NCI-H187 treated with DMSO at 0.1 percent for 48 hours (cell line): ENCODE data around the gene OR51E1.

Source experiments
- DNase-seq: peaks from one replicate; lab custom pipeline; 2025; lab: John Stamatoyannopoulos, UW

OR51E1 gene

GRCh38 chr11:4643682-4644081, at the start of gene OR51E1:
Gene OR51E1, plus strand, starts transcription at chr11:4643982. Its CDS starts 8,545 bp downstream, at chr11:4652527.
- DNase-seq: no peak

DNA sequence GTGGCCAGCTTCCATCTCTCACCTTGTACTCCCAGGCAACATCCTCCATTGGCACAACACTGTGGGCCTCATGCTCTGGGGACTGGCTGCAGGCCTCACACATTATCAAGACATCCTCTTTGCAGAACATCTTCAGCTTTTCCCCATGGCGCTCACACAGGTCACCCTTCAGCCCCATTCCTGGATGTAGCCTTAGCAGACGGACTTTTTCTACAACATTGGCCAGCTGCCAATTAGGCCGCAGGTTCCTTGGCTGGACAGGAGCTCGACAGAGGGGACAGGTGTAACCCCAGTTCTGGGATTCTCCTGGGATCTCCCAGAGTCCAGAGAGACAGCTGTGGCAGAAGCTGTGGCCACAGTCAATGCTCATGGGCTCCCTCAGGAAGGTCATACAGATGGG, 38.7 kb upstream of the OR51E1 start:
- DNase-seq: no peak

GRCh38 chr11:4606231-4607015, 37.4 kb upstream of the OR51E1 start:
- no peak for DNase-seq

GRCh38 chr11:4607096-4607495, 36.7 kb upstream of the OR51E1 start:
- DNase-seq: no peak

- DNase-seq: no peak
Measured at GRCh38 chr11:4607781-4608666, 35.8 kb upstream of the OR51E1 start, which contains the start of gene TRIM68. Gene TRIM68, minus strand, starts transcription at chr11:4608231. Its CDS starts 2,727 bp downstream, at chr11:4605504.

- no peak for DNase-seq
Measured at GRCh38 chr11:4610258-4610935, 33.4 kb upstream of the OR51E1 start.

GRCh38 chr11:4611986-4612385, 31.8 kb upstream of the OR51E1 start:
- no peak for DNase-seq

DNA sequence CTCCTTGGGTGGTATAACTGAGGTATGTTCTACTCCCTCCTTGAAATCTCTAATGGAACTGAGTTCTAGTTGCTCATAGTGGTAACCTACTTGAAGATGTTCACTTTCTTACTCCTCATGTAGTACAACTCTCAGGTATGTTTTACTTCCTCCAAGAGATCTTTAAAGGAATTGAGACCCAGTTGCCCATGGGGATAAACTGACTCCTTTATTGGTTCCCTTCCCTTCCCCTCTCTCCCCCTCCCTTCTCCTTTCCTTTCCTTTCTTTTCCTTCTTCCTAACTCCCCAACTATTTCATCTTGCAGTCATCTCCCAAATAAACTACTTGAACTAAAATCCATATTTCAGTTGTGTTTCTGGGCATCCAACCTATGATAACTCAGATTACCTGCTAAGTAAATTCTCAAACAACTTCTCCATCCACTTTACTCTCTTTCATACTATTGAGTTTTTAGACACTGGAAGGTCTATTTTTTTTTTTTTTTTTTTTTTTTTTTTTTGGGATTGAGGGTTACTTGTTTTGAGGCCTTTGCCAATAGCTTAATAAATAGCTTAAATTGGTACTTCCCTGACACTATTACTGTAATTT, 27.8 kb upstream of the OR51E1 start:
- no peak for DNase-seq

GRCh38 chr11:4619514-4619913, 24.3 kb upstream of the OR51E1 start:
- DNase-seq: no peak

DNA sequence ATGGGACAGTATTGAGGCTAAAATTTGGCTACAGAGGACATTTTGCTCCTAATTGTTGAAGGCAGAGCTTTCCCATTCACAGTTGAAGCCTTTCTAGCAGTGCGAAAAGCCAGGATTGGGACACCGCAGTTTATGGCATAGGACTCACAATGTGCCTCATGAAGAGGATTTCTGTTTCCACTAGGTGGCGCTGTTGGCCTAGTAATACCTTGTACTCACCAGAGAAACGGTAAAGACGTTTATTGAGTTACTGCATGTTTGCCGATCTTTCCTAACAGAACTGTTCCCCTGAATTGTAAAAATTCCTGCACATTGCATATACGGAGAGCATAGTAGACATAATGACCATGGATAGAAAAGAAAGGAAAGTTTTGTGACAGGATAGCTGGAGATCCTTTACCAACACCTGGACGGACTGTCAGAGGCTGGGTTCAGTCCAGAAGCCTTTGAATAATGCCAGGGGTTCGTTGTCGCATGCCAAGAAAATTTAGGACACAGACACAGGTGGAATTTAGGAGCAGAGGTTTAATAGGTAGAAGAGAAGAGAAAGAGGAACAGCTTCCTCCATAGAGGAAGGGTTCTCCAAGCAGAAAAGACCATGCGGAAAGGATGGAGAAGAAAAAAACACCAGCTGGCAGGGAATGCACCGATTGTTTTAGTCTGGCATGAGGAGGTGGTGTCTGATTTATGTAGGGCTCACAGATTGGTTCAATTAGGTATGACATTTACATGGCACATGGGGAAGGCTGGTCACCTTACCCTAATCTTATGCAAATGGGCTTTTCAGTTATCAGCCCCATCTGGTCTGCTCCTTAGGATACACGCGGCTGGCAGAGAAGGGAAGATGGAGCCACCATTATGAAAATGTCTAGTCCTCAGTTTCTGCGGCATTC, 17.3 kb upstream of the OR51E1 start:
- DNase-seq: peak; percentile 71

DNA sequence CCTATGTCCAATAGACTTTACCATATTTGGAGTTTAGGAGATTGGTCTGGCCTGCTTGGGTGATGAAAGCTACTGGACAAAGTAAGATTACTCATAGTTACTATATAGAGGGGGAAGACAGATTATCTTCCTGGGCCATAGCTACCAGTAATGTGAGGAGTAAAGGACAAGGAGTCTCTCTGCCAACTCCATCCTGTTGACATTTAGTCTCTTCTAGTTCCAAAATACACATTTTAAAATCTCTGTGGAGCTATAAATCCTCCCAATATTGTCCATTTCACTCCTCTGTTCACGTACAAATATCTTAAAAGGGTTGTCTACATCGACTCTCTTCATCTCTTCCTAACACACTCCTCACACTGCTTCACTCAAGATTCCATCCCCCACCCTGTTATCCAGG, 7.6 kb upstream of the OR51E1 start:
- no peak for DNase-seq

- DNase-seq: peak; percentile 39
Measured at GRCh38 chr11:4636962-4637661, 6.7 kb upstream of the OR51E1 start, which contains the start of gene OR51D1. Gene OR51D1, plus strand, starts transcription at chr11:4637477. Its CDS starts 2,314 bp downstream, at chr11:4639791.

- no peak for DNase-seq
Measured at GRCh38 chr11:4637662-4638047, 6.1 kb upstream of the OR51E1 start.

DNA sequence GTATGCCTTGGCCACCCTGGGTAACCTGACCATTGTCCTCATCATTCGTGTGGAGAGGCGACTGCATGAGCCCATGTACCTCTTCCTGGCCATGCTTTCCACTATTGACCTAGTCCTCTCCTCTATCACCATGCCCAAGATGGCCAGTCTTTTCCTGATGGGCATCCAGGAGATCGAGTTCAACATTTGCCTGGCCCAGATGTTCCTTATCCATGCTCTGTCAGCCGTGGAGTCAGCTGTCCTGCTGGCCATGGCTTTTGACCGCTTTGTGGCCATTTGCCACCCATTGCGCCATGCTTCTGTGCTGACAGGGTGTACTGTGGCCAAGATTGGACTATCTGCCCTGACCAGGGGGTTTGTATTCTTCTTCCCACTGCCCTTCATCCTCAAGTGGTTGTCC, 3.9 kb upstream of the OR51E1 start:
- no peak for DNase-seq

GRCh38 chr11:4641501-4641900, 2.3 kb upstream of the OR51E1 start:
- no peak for DNase-seq

- no peak for DNase-seq
Measured at GRCh38 chr11:4642043-4642442, 1.7 kb upstream of the OR51E1 start.

GRCh38 chr11:4643076-4643475, 706 bp upstream of the OR51E1 start:
- no peak for DNase-seq

GRCh38 chr11:4644233-4644632, 451 bp downstream of the OR51E1 start:
- no peak for DNase-seq

DNA sequence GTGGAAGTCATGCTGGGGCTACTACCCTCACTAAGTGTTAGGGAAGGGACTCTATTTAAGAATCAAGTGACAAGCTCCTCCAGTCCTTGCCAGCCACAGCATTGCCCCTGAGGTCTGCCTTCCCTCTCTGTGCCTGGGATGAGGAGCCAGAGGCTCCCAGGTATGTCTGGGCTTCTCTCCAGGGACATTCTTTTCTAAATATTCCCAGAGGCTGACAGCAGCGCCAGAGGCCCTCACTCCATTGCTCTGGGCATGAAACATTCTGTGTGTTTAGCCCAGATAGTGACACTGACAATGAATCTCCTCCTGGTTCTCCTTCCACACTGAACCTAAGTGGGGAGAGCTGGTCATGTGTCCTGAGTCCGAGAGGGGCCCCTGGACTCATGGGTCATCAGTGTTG, 2.2 kb downstream of the OR51E1 start:
- no peak for DNase-seq

- no peak for DNase-seq
Measured at GRCh38 chr11:4647766-4648165, 4.0 kb downstream of the OR51E1 start.
